Measurements from ENCODE around the gene TMEM154.

TMEM154 gene

DNA sequence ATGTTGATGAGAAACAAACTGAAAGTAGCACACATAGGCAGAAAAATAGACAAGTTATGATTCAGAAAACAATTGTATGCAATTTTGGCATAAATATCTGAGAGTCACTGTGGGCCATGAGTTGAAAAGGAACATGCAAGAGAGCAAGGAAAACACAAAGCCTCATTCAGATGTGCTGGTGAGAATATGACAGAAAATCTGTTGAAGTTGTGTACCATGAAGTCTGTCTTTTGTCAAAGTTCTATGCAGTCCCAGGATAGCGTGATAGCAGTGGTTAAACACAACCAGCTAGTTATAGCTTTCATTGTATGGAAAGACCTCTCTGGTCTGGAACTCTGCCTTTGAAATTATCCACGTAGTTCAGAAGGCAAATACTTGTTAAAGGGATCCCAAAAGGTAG is 53.0 kb downstream of the TMEM154 start:
- DNase-seq (ENCODE audit: low read depth), result no peak

DNA sequence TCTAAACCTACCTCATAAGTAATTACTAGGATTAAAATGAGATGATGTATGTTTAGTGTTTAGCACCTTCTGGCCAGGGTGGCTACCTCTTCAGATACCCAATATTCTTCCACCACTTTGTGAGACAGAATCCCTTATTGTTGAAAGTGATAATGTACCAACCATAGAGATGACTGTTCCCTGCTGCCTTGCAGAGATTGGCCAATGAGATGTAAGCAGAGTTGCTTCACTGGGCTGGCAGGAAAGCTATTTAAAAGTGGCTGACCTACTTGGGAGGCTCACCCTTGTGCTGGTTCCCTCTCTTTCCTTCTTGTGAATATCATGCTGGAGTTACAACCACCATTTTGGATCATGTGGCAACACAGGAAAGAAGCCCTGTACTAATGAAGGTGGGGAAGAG is 58.9 kb downstream of the TMEM154 start:
- DNase-seq (ENCODE audit: low read depth), result peak; percentile 55

DNA sequence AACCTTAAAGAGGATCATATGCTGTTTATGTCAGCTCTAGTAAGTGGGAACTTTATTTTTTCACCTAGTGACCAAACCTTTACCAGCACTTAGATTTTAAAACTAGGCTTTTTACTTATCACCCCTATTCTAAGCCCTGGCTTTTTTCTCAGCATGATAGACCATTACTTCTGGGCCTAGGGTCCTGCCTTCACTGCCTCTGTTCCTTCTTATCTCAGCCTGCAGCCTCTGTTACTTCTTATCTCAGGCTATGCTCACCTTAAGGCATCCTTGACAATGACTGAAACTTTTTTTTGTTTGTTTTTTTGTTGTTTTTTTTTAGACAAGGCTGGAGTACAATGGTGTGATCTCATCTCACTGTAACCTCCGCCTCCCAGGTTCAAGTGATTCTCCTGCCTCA is 59.6 kb downstream of the TMEM154 start:
- no peak for DNase-seq (ENCODE audit: low read depth)

DNA sequence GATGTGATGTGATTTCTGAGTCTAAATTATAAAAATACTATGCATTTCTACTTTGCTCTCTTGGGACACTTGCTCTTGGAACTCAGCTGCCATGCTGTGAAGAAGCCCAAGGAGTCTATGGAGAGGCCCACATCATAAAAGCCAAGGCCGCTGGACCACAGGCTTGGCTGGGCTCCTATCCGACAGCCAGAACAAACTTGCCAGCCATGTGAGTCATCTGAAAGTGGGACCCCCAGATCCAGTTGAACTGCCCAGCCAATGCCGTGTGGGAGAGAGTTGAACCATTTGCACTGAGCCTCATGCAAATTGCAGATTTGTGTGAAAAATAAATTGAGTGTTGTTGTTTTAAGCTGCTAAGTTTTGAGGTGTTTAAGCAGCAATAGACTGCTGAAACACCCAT is 60.2 kb downstream of the TMEM154 start:
- no peak for DNase-seq (ENCODE audit: low read depth)

DNA sequence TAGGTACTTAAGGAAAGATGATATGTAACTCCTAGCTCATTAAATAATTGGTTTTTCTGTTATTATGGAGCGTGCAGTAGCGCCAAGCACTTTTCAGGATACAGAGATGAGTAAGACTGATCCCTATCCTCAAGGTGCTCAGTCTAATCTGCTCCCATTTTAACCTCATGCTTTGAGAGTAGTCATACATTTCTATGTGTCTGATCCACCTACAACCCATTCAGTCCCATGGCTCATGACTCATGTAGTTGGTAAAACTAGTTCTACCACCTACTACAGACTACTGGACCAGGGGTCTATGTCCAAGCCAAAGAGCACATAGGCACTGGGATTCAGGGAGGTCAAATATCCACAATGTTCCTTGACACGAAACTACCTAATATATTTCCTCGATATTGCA is 60.8 kb downstream of the TMEM154 start:
- DNase-seq (ENCODE audit: low read depth), result no peak

DNA sequence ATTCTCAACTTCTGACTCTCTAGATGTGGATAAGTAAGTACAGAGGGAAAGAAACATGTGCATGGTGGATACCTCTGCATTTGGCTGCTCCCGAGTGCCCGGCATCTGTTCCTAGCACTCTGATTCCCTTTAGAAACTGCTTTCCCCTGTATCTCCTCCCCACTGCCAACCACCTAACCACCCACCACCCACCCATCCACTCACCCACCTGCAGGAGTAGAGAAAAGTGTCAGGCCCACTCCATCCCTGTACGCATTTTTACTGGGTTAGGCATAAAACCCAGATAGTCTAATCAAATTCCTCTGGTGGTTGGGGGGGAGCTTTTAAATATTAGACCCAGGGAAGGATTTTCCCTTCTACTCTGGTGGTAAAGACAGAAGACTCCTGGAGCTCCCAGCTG is 63.0 kb downstream of the TMEM154 start:
- DNase-seq (ENCODE audit: low read depth), result no peak

DNA sequence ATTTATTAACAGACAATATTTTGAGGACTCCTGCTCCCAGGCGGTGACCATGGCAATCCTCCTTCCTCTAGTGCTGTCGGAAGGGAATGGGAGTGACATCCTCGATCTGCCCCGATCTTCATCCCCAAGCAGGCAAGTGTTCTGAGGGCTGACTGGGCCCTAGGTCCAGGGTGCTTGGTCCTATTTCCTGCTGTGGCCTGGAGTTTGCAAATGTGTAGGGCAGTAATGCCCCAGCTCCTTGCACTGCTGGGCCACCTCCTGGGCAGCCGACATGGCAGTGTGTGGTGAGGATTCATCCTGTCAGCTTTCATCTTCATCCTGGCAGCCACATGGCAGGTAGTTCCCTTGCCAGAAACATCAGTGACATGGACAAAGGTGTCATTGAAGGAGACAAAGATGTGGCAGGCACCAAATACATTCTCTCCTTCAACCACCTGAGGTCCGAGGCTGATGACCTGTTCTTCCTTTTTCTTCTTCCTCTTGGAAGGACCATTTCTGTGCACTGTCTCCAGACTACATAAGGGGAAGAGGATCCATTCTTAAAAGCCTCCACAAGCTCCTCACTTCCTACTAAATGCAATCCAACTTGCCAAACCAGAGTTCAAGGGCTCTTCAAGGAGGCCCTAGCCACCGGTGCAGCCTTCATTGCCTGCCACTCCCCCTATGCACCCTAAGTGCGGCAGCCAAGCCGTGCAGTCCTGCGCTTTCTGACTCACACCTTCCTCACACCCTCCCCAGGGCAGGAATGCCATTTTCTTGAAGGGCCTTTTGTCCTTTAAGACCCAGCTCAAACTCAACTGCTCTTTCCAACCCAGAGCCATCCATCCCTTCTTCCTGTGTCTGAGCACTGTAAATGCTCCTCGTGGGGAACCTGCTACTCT is 65.7 kb downstream of the TMEM154 start:
- DNase-seq (ENCODE audit: low read depth), result no peak

DNA sequence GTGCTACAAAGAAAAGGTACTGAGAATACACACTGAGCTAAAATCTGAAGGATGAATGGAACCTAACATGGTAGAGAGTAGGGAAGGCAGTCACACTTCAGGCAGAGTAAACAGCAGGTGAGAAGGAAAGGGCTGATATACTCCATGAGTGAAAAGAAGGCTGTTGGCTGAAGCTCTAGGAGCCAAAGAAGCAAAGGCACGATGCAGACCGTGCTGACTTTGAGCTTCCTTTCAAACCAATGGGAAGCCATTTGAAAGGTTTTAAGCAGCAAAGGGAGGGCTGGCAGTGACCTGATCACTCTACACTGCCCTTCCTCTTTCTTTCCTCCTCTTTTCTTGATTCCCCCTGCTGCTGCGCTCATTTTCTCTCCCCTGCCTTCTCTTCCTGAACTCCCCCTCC is 66.4 kb downstream of the TMEM154 start:
- DNase-seq (ENCODE audit: low read depth), result no peak

DNA sequence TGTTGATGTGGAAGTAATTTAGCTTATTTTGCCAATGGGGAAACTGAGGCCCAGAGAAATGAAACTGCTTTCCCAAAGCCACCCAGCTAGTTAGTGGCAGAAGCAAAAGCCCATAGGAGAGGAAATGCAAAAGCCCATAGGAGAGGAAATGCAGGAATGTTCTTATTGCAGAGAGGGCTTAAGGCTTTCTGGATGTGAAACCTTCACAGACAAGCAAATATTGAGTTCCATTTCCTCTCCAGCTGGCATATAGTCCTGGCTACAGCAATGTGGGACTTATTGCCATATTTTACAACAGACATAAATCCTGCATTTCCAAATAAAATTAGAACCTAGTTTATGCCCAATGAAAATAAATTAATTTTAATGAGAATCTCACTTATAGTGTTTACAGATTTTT is 69.7 kb downstream of the TMEM154 start:
- DNase-seq (ENCODE audit: low read depth), result no peak

DNA sequence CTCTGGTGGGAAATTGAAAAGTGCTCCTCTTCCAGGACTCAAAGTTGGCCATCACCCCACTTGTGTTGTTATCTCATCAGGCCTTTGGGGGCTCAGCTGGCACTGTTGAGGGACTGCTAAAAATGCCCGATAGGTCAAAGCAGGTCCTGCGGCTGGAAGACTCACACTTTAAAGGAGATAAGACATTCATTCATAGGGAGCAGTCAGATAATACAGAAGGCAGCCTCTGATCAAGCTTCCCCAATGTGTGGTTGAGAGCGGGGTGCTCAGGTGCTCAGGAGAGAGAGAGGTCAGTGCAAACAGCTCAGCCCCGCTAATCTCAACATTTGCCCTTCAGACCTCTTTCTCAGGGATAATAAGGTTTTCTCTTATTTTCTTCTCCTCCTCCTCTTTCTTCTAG is 70.3 kb downstream of the TMEM154 start:
- no peak for DNase-seq (ENCODE audit: low read depth)

DNA sequence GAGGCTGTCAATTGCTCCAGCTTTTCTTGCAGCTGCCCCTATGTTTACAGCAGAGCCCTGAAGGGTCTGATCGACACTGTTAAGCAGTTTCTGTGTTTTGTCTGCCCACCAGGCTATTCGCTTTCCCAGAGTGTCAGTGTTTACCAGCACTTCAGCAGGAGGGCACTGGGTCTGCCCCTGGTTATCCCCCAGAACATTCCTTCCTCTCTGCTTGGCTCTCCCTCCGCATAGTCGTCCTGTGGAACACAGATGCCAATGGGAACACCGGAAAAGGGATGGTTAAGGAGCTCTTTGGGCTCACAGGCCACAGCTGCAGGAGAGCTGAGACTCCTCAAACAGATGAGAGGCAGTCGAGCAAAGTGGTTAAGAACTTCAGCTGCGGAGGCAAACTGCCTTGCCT is 72.6 kb downstream of the TMEM154 start:
- DNase-seq (ENCODE audit: low read depth), result no peak

DNA sequence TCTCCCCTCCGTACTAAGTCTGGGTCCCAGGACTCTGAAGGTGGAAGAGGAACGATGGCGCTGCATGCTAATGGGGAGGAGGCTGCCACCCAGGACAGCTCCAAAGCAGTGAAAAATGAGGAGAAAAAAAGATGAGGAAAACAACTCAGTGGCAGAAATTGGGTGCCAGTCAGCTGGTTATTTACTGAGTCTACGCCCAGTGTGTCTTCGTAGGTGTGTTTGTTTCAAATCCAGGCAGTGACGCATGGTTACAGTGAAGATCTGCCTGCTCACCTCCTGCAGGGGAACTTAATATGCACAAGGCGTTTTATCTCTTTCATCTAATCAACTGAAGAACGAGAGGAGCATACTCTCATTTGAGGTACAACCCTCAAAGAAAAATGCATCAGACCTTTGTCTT is 73.0 kb downstream of the TMEM154 start:
- no peak for DNase-seq (ENCODE audit: low read depth)

DNA sequence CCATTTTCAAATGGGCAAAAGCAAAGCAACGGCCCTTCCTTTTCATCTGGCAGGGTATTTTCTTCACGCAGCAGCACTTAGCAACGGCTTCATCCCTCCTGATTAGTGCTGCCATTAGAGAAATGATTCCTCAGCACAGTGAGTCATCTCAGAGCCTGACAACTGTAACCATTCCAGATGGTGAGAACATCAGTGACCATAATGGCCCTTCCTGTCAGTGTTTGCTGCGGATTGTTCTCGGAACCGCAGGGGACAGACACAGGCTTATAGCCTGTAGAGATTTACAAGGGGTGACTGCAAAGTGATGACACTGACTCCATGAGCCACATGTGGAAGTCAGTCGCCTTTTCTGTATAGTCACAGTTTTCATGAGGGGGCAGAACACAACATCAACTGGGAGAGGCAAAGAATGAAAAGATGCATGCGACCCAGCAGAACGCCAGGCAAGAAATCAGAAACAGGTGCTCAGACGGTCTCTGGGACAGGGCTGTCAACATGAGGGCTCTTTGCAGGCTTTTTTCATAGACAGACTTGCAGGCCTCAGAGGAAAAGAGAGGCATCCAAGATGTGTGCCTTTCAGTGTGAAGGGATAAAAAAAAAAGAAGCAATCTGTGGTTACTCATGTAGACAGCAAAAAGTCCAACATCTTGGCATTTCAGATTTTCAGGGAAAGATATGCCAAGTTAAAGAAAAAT is 74.0 kb downstream of the TMEM154 start:
- DNase-seq (ENCODE audit: low read depth), result peak; percentile 50

DNA sequence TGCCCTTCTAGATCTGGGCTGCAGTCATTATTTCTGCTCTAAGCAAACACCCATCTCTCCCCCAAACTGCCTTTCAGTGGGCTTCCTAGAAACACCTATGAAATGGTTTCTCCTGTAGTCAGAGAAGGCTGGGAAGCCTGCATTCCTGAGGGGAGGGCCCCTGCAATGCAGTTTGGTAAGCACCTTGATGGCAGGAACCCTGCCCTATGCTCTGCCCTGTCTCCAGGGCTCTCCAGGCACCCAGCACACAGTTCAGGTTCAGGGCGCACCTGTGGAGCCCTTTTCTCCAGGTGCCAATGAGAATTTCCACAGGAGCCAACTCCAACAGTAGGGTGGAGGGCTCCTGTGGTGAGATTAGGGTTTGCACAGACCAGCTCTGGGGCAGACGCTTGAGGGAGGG is 74.8 kb downstream of the TMEM154 start:
- no peak for DNase-seq (ENCODE audit: low read depth)

DNA sequence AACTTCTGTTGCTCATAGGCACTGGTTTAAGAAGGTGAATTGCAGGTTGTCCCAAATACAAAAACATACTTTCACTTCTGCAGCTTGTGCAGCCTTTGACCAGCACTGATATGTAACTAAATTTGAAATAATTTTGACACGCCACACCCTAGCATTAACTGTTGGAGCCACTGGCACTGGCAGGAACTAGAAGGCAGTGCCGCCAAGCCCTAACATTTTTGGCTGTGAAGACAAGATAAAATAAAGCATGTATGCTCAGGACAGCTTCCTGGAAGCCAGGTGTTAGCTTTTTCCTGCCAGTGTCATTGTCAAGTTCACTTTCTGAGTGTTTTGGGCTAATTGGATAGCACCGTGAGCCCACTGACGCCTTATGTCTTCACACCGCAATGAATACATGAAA is 78.6 kb downstream of the TMEM154 start:
- no peak for DNase-seq (ENCODE audit: low read depth)

DNA sequence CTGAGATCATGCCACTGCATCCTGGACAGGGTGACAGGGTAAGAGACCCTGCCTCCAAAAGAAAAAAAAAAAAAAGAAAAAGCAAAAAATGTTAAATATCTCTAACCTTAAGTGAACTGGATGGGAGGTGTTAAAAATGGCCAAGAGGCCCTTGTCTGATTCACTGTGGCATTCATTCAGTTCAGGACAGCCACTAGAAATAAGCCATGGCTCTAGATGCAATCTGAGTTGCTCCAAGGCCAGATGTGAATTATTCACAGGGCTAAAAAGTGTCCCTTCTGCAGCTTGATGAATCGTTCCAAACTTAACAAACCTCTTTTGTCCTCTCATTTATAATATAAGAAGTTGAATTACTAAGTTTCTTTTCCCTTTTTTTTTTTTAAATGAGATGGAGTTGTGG is 80.2 kb downstream of the TMEM154 start:
- DNase-seq (ENCODE audit: low read depth), result no peak

DNA sequence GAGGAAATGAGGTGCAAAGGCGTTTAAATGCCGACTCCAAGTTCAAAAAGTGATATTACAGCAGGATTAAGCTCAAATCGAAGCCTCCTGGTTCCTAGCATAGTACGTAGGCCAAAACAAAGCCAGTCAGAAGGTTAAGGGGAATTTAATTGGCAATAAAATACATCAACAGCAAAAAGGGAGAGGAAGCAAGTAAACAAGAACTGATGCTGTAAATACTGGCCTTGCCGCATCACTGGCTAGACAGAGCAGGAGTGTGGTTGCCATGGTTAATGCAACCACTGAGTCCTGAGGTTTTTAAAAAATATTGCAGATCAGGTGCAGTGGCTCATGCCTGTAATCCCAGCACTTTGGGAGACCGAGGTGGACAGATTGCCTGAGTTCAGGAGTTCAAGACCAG is 80.7 kb downstream of the TMEM154 start:
- no peak for DNase-seq (ENCODE audit: low read depth)

DNA sequence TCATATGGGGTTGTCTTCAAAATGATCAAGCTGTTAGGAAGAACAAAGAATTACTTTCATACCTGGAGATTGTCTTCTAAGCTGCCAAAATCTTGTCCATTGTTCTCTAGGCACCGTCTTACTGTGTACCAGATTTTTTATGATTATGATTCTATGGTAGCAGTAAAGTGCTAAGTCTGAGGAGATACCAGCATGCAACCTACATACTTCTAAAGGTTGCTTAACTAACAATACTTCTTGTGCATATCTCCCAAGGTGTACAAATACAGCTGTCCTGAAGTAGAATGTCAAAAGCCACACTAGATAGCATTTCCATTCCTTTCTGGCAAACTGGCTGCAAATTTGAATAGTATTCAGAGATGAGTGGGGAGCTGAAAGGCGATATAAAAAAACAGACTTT is 81.3 kb downstream of the TMEM154 start:
- DNase-seq (ENCODE audit: low read depth), result no peak

DNA sequence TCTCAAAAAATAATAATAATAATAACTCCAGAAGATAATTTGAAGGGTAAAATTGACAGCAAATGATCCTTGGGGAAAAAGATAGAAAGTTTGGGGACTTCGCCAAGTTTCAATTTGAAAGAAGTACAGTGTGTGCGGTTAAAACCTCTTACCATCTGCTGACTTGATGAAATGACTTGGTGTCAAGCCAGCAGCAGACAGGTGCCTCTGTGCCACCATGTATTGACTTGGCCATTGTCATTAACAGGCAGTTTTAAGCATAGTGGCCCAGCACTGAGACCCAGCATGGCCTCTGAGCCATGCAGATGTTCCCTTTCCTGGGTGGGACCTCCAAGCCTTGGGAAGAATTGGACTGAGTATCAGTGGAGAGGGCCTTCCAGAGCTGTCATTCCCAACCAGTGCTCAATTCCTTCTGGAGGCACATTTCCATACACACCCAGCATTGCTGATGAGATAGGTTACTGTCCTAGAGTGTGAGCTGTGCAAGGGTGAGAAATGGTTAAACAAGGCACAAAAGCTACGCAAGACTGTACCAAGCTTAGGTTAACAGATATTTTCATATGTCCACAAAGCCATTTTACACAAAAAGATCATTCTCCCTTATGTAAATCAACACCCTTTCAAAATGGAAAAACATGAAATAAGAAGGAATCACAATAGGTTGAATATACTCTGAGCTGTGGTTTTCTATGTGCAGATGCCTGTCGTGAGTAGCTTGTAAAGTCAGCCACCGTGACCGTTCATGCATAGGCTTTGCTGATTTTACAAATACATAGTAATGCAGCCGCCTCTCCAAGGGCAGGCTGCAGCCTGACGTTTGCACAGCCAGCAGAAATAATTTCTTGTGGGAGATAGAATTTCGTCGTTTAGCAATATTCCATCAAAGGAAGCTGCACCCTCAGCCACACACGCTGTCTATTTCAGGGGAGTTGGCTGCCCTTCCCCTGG is 84.5 kb downstream of the TMEM154 start:
- DNase-seq (ENCODE audit: low read depth), result no peak

DNA sequence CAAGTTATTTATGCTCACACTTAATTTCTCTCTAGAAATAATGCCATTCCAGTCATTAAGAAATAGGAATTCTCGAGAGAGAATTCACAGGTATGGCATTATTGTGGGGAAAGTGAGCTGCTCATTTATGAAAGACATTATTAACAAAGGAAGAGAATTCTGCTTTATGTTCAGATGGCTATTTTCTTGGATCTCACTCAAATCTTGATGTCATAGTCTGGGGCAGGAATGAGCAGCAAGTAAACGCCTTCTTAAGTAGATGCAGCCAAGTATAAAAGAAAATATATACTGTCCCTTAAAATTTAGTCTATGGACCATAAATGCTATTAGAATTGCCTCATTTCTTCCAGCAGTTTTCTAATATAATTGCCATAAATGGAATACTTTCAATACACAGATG is 85.7 kb downstream of the TMEM154 start:
- DNase-seq (ENCODE audit: low read depth), result no peak

DNA sequence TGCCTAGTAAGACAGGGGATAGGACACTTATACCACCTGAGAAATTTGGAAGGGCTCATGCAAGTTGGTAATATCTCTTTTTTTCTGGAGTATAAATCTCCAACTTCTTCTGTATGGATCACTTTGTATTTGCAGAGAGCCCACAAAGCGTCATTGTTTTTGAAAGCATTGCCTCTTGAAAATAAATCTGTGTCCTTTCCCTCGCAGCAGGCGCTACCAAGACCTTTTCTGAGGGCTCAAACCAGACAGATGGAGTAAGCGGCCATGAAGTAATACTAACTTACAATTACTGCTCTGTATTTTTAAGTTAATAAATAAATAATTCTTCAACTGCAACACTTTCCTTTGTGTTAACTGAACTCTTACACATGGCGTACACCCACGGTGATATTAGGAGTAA is 87.9 kb downstream of the TMEM154 start:
- no peak for DNase-seq (ENCODE audit: low read depth)

DNA sequence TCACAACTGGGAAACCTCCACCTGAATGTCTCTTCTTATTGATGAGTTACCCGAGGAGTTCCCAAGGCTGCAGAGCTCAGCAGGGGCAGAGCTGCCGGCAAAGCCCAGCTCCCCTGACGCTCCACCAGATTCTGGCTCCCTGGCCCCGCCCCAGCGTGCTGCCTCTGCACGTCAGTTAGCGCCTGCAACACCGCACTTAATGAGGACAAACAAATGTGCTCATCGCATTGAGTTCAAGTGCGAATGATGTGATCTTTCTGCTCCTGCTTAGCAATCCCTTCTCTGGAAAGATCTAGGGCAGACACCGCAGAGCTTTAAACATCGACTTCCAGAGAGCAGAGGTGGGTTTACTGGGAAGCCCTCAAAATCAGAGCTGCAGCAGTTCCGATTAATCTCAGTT is 88.4 kb downstream of the TMEM154 start:
- peak; percentile 64 for DNase-seq (ENCODE audit: low read depth)
